ENCODE results near the gene AKT1. TPM values are rescaled to one million over a fixed set of nuclear protein-coding genes. Genes with fewer than 3 reads are reported as not detected.

AKT1 gene
- total RNA-seq, 4 donors from 2014 or later, result 66.6 to 93.7 (median 71.3) TPM

DNA sequence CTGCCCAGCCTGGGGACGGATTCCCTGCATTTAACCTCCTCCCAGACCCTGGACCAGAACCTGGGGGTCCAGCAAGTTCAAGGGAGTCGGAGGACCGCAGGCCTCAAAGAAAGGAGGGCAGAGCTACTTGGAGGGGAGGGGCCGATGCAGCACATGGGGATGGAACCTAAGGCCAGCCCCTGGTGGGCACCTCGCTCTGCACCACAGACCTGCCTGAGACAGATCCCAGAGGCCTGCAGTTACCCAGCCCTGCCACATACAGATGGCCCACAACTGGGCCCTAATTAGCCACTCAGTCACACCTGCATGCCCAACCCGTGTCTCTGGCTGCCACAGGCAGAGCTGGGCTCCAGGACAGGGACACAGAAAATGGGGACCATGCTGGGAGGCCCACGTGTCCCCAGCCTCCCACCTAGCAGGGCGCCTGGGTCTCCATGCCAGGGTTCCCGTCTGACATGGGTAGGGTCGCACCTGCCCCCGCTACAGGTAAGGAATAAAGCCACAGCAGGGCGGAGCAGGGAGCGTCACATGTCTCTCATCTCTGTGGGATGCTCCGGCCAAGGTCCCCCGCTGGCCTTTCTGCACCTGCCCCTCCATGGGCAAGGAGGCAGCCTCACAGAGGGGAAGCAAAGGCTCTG is 16.7 kb downstream of the AKT1 start:
- no peaks in the 10 kb centered on the region for H3K9me3 ChIP-seq
- WGBS, 2 donors, result 92 to 94% methylated on average over 6 to 11 of the region's 15 CpGs
- no peak for TF ChIP-seq POLR2A (IDR thresholded peaks at IDR 0.05)
- TF ChIP-seq, protein P1, sequence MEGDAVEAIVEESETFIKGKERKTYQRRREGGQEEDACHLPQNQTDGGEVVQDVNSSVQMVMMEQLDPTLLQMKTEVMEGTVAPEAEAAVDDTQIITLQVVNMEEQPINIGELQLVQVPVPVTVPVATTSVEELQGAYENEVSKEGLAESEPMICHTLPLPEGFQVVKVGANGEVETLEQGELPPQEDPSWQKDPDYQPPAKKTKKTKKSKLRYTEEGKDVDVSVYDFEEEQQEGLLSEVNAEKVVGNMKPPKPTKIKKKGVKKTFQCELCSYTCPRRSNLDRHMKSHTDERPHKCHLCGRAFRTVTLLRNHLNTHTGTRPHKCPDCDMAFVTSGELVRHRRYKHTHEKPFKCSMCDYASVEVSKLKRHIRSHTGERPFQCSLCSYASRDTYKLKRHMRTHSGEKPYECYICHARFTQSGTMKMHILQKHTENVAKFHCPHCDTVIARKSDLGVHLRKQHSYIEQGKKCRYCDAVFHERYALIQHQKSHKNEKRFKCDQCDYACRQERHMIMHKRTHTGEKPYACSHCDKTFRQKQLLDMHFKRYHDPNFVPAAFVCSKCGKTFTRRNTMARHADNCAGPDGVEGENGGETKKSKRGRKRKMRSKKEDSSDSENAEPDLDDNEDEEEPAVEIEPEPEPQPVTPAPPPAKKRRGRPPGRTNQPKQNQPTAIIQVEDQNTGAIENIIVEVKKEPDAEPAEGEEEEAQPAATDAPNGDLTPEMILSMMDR (IDR thresholded peaks at IDR 0.05), result no peak
- H3K36me3 ChIP-seq, result peaks cover 5 to 88% (median 11%) of the 10 kb centered on the region in 3 donors
- no peak overlapping the region for H3K27ac ChIP-seq
- H3K27me3 ChIP-seq, result no peaks in the 10 kb centered on the region
- H3K4me3 ChIP-seq, result no peak overlapping the region
- no peak for DNase-seq
- peaks cover 0 to 65% (median 0%) of the 10 kb centered on the region in 3 donors for H3K4me1 ChIP-seq
- intact Hi-C loops (cut with DNase I), result no loop called here

DNA sequence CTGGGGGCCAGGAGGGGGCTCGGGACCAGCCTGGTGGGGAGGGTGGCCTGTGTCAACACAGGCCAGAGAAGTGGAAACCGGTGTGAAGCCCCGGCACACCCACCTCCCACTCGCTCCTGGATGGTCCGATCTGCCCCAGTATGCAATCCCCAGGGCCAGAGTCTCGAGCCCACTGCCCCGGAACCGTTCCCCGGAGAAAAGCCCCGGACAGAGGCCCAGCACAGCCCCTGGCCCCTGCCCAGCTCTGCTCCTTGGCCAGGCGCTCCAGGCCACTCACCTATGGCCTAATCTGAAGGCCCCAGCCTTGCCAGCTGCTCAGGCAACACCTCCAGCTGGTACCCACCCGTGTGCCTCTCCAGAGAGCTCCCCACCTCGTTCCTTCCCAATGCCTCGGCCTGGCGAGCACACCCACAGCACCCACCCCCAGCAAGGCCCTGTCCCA is 17.7 kb downstream of the AKT1 start:
- peaks cover 10 to 95% (median 13%) of the 10 kb centered on the region in 3 donors for H3K36me3 ChIP-seq
- no peaks in the 10 kb centered on the region for H3K27me3 ChIP-seq
- 40% methylated on average over 1 of the region's 15 CpGs; no CpG with 5 or more reads in 1 of the 2 donors for WGBS, 2 donors
- H3K9me3 ChIP-seq, result no peaks in the 10 kb centered on the region
- H3K4me3 ChIP-seq, result no peak overlapping the region
- no peak for DNase-seq
- no peak overlapping the region for H3K27ac ChIP-seq
- H3K4me1 ChIP-seq, result peaks cover 0 to 57% (median 0%) of the 10 kb centered on the region in 3 donors
- TF ChIP-seq, protein P1 (IDR thresholded peaks at IDR 0.05), result no peak
- no peak for TF ChIP-seq POLR2A (IDR thresholded peaks at IDR 0.05)
- intact Hi-C loops (cut with DNase I), result no loop called here

DNA sequence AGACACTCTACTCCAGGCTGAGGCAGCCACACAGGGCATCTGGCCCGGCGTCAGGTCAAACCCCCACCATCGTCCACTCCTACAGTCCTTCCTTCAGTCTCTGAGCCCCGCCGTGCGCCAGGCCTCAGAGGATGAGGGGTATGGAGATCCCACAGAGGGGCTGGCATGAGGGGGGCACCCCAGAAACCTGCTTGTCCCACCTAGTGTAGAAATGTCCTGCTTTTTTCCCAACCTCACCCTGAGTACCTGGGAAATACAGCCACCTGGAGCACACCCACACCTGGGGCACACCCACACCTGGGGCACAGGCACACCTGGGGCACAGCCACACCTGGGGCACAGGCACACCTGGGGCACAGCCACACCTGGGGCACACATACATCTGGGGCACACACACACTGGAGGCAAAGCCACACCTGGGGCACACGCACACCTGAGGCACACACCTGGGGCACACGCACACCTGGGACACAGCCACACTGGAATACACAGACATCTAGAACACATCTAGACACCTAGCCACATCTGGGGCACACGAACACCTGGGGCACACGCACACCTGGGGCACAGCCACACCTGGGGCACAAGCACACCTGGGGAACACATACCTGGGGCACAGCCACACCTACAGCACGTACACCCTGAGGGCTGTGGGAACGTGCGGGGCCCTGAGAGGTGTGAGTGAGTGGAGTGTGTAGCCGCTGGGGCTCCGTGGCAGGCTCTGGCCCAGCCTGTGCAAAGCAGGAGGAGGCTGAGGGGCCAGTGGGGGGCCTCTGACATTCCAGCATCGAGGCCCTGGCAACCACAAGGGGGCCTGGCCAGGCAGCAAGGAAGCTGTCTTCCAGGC is 18.4 kb downstream of the AKT1 start:
- TF ChIP-seq POLR2A (IDR thresholded peaks at IDR 0.05), result no peak
- TF ChIP-seq, protein P1 (IDR thresholded peaks at IDR 0.05), result no peak
- Histone ChIP-seq H3K27me3 (no peaks in the 10 kb centered on the region), H3K36me3 (peaks cover 15 to 95% (median 18%) of the 10 kb centered on the region in 3 donors), H3K9me3 (no peaks in the 10 kb centered on the region), H3K4me1 (peaks cover 0 to 55% (median 0%) of the 10 kb centered on the region in 3 donors), H3K27ac (no peak overlapping the region), H3K4me3 (no peak overlapping the region)
- DNase-seq, result no peak
- intact Hi-C loops (cut with DNase I), result no loop called here
- 79 to 86% methylated on average over 9 to 10 of the region's 16 CpGs for WGBS, 2 donors

DNA sequence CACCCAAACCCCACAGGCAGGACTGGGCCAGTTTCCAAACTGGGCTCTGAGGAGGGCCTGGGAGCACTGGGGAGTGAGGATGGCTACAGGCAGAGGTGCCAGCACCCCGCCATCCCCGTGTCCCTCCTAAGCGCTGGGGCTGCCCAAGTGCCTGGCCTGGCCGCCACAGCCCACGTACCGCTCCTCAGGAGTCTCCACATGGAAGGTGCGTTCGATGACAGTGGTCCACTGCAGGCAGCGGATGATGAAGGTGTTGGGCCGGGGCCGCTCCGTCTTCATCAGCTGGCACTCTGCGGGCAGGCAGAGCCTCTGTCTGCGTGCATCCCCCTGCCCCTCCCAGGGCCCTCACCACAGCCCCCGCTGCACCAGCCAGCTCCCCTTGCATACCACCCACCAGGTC is 19.1 kb downstream of the AKT1 start:
- intact Hi-C loops (cut with DNase I), result no loop called here
- H3K4me3 ChIP-seq, result no peak overlapping the region
- H3K9me3 ChIP-seq, result no peaks in the 10 kb centered on the region
- H3K27me3 ChIP-seq, result no peaks in the 10 kb centered on the region
- 100% methylated on average over 2 of the region's 15 CpGs; no CpG with 5 or more reads in 1 of the 2 donors for WGBS, 2 donors
- TF ChIP-seq, protein P1 (IDR thresholded peaks at IDR 0.05), result no peak
- TF ChIP-seq POLR2A (IDR thresholded peaks at IDR 0.05), result no peak
- H3K4me1 ChIP-seq, result peaks cover 0 to 50% (median 0%) of the 10 kb centered on the region in 3 donors
- no peak overlapping the region for H3K27ac ChIP-seq
- DNase-seq, result no peak
- peaks cover 15 to 95% (median 21%) of the 10 kb centered on the region in 3 donors for H3K36me3 ChIP-seq

DNA sequence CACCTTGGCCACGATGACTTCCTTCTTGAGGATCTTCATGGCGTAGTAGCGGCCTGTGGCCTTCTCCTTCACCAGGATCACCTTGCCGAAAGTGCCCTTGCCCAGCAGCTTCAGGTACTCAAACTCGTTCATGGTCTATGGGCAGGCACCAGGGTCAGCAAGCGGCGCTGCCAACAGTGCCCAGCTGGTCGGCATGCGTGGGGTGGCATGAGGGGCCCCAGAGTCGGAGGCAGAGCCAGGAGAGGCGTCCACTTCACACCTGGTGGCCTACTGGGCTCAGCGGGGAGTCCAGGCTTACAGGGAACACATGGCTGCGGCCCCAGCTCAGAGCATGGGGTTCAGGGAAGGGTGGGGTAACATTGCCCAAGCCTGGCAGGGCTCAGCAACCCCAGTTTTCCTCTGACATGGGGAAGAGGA is 20.5 kb downstream of the AKT1 start:
- Histone ChIP-seq H3K36me3 (peaks cover 15 to 95% (median 20%) of the 10 kb centered on the region in 3 donors), H3K4me3 (no peak overlapping the region), H3K9me3 (no peaks in the 10 kb centered on the region), H3K27ac (peak overlapping the region in 1 of 4 donors; percentile 10), H3K27me3 (no peaks in the 10 kb centered on the region), H3K4me1 (peaks cover 0 to 41% (median 0%) of the 10 kb centered on the region in 3 donors)
- 83 to 90% methylated on average over 1 to 2 of the region's 13 CpGs for WGBS, 2 donors
- intact Hi-C loops (cut with DNase I), result no loop called here
- no peak for TF ChIP-seq POLR2A (IDR thresholded peaks at IDR 0.05)
- TF ChIP-seq, protein P1 (IDR thresholded peaks at IDR 0.05), result no peak
- no peak for DNase-seq
